HG02798 (cell line): Measurements from ENCODE around the gene ATOSB.
"Not testable (repeated sequence)": the region's sequence is repeated elsewhere in the genome, so short reads cannot be mapped to it uniquely, and the experiment has no call there.

Experiments
- ATAC-seq: cut with Tn5 transposase; IDR thresholded peaks from one replicate; pipeline ENCODE4 v1.9.1; 2021; ENCODE audit warnings: mild to moderate bottlenecking; ENCODE audit not compliant: unreplicated experiment, poor library complexity

The ATOSB gene

GRCh38 chr9:35115680-35116538 lies at the start of gene ATOSB:
Gene ATOSB (minus strand): TSS chr9:35115862. CDS start chr9:35108274, 7,588 bp downstream.
- ATAC-seq = peak; percentile 71

- ATAC-seq = no peak
These were observed 49.0 kb upstream of the ATOSB start for GRCh38 chr9:35164711-35165110.

- ATAC-seq = no peak
These were observed 47.8 kb upstream of the ATOSB start for GRCh38 chr9:35163413-35163812.

GRCh38 chr9:35162605-35163315 lies 47.1 kb upstream of the ATOSB start:
- ATAC-seq = no peak

DNA sequence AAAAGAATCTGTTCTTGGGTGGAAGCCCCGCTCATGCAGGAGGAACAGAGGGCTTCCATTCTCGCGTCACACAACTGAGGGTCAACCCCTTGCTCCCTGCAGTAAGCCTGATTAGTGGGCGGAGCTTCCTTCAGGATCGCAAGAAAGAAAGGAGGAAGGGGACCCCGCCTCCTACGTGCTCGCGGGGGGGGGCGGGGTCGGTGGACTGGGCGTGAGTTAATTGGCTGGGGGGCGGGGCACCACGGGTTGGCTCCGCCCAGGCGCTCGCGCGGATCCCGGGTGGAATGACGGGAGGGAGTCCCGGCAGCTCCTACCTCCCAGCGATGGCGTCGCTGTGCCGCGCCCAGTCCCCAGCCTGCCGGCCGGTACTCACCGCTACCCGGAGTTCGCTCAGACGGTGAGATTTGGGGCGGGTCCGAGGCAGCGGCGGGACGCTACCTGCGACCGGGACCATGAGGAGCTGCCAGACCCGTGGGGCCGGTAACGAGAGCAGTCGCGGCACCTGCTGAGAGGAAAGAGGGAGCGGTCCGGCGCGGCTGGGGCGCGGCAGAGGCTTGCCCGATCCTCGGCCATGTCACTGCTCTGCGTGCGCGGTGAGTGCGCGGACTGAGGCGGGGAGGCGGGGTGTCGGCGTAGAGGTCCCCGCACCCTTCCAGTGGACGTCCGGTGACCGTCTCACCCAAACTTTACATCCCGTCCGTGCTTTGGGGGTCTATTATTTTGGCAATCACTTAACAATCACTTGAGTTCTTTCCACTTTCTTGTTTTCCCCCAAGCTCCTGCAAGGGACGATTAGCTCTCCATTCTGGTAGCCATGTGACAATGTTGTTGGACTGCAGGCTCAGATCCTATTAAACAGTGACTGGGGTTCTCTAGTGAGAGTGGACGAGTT lies 46.3 kb upstream of the ATOSB start, which contains the start of gene UNC13B:
Gene UNC13B (plus strand): TSS at position 297 of the 892 bp plus-strand sequence. CDS start 275 bp downstream, at position 572.
- ATAC-seq = peak; percentile 84

GRCh38 chr9:35158501-35159280 lies 43.0 kb upstream of the ATOSB start:
- no peak for ATAC-seq

GRCh38 chr9:35157836-35158235 lies 42.2 kb upstream of the ATOSB start:
- ATAC-seq = not testable (repeated sequence)

- no peak for ATAC-seq
These were observed 41.1 kb upstream of the ATOSB start for GRCh38 chr9:35156781-35157180.

DNA sequence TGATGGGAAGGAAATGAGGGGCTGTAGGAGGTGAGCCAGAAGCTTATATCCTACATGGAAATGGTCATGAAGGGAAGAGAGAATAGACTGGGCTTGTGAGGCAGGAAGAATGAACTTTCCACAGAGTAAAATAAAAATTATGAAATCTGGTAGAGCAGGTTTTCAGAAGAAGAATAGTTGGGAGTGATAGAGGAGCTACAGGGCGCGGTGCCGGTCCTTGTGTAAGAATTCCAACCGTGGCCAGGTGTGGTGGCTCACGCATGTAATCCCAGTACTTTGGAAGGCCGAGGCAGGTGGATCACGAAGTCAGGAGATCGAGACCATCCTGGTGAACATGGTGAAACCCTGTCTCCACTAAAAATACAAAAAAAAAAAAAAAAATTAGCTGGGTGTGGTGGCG lies 37.3 kb upstream of the ATOSB start:
- no peak for ATAC-seq

- ATAC-seq = not testable (repeated sequence)
These were observed 32.4 kb upstream of the ATOSB start for GRCh38 chr9:35147941-35148563.

GRCh38 chr9:35142037-35142436 lies 26.4 kb upstream of the ATOSB start:
- ATAC-seq = no peak

DNA sequence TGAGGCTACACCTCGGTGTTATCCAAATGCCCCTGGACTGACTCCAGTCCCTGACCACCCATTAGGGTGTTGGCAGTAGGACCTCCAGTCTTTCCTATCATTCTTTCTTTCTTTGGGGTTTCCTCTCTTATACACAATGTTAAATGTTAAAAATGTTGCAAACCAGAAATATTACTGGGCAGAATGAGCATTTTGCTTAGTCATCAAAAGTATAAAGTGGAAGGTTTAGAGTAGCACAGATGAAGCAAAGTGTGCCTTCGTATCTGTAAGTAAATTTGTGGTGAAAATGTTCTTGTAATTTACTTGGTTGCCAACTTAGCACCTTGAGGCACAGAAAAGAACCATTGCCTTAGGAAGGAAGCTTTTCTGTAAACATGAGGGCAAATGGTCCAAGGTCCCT lies 24.4 kb upstream of the ATOSB start:
- ATAC-seq = no peak

GRCh38 chr9:35136866-35137265 lies 21.2 kb upstream of the ATOSB start:
- no peak for ATAC-seq

GRCh38 chr9:35135988-35136387 lies 20.3 kb upstream of the ATOSB start:
- no peak for ATAC-seq

GRCh38 chr9:35134920-35135319 lies 19.3 kb upstream of the ATOSB start:
- ATAC-seq = no peak

GRCh38 chr9:35116898-35117551 lies 1.4 kb upstream of the ATOSB start:
- peak; percentile 48 for ATAC-seq

DNA sequence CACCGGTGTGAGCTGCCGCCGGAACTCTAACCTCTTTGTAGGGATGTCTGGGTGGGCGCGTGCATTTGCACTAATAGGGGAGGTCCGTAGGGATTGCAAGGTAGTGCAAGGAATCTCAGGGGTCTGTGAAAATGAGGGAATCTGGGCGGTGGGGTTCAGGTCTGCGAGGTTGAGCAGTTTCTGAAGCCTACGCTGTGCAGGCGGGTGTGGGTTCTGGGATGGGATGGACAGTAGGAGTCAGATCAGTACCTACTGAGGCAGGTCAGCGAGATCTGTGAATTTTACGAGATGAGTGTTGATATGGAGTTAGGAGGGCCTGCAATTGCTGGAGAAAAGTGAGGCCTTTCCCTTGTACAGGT lies 856 bp upstream of the ATOSB start:
- ATAC-seq = peak; percentile 1

- ATAC-seq = no peak
These were observed 628 bp downstream of the ATOSB start for GRCh38 chr9:35114840-35115628.
